ENCODE results near the gene PDE4D.

Gene PDE4D

DNA sequence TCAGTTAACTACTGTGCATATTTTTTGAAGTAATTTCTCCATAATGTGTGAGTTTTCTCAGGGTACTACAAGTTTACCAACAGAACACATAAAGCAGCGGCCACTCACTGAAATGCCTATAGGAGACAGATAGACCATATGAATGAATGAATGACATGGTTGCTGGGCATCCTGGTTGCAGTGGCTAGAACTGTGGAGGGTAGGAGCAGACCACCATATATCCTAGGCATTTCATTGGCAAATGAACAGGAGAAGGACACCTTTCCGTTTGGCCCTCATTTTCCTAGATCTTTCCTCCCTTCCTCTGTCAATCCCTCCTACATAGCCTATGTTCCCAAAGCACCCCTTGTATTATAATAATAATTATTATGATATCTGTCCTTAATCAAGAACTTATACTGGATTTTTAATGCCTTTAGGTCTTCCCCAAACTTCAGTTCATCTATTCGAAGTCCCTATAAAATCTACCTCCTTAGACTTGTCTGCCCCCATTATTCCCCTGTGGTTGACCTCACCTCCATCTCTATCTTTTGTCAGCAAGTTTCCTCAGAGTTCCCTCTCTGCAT lies 838.5 kb downstream of the PDE4D start:
- H3K27me3 ChIP-seq (ENCODE audit: control insufficient read depth, insufficient read depth, low read length, poor library complexity, severe bottlenecking) = no peaks in the 10 kb centered on the region
- no peak overlapping the region for H3K4me3 ChIP-seq (ENCODE audit: insufficient read depth, low read depth, low read length)
- no peak overlapping the region for H3K27ac ChIP-seq (ENCODE audit: insufficient read depth, low read depth, low read length, poor library complexity, severe bottlenecking)
- H3K9me3 ChIP-seq (ENCODE audit: control insufficient read depth, low read length) = no peaks in the 10 kb centered on the region
- WGBS, 2 experiments = 90 to 96% methylated on average over 3 of the region's 3 CpGs
- H3K36me3 ChIP-seq (ENCODE audit: control insufficient read depth, insufficient read depth, low read length) = no peaks in the 10 kb centered on the region
- H3K4me1 ChIP-seq (ENCODE audit: control insufficient read depth, insufficient read depth, low read length) = no peaks in the 10 kb centered on the region

DNA sequence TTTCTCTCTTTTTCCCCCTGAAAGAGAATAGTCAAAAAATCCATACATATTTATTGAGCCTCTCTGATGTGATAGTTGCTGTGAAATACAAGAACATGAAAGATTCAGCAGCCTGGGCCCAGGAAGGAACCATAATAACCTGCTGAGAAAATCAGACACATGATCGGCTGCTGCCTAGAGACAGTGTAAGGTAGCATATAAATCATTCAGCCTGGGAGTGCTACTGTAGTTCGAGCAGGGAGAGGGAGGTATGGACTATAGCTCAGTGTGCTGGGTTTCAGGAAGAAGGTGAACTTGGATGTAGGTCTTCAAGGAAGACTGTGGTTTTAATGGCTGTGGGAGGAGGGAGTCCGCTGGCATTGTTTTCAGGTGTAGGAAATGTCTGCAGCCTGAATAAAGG lies 841.6 kb downstream of the PDE4D start:
- H3K4me3 ChIP-seq (ENCODE audit: insufficient read depth, low read depth, low read length) = no peak overlapping the region
- 83 to 87% methylated on average over 3 of the region's 3 CpGs for WGBS, 2 experiments

DNA sequence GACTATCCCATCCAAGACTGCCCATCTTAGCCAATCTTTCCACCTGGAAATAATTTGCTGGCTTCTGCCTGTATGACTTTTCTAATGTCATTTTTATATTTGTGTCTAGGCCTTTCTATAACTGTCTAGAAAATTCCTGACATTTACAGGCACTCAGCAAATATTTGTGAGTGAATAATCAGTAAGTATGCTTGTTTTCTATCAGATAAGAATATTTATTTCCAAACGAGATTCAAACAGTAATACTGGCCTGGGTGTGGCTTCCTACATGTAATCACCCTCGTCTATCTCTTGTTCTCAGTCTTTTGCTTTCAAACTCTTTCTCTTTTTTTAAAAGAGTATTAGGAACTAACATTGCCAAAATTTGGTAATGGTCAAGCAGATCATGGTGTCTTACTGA lies 844.4 kb downstream of the PDE4D start:
- 87 to 100% methylated on average over 1 to 2 of the region's 2 CpGs for WGBS, 2 experiments
- no peaks in the 10 kb centered on the region for H3K9me3 ChIP-seq (ENCODE audit: control insufficient read depth, low read length)
- H3K4me3 ChIP-seq (ENCODE audit: insufficient read depth, low read depth, low read length) = no peak overlapping the region
- no peaks in the 10 kb centered on the region for H3K36me3 ChIP-seq (ENCODE audit: control insufficient read depth, insufficient read depth, low read length)
- H3K27me3 ChIP-seq (ENCODE audit: control insufficient read depth, insufficient read depth, low read length, poor library complexity, severe bottlenecking) = no peaks in the 10 kb centered on the region
- no peak overlapping the region for H3K27ac ChIP-seq (ENCODE audit: insufficient read depth, low read depth, low read length, poor library complexity, severe bottlenecking)
- no peaks in the 10 kb centered on the region for H3K4me1 ChIP-seq (ENCODE audit: control insufficient read depth, insufficient read depth, low read length)

More for the DNA sequence above, 841.6 kb downstream of the PDE4D start:
- H3K36me3 ChIP-seq (ENCODE audit: control insufficient read depth, insufficient read depth, low read length) = no peaks in the 10 kb centered on the region
- H3K9me3 ChIP-seq (ENCODE audit: control insufficient read depth, low read length) = no peaks in the 10 kb centered on the region
- H3K27me3 ChIP-seq (ENCODE audit: control insufficient read depth, insufficient read depth, low read length, poor library complexity, severe bottlenecking) = no peaks in the 10 kb centered on the region
- H3K27ac ChIP-seq (ENCODE audit: insufficient read depth, low read depth, low read length, poor library complexity, severe bottlenecking) = no peak overlapping the region
- no peaks in the 10 kb centered on the region for H3K4me1 ChIP-seq (ENCODE audit: control insufficient read depth, insufficient read depth, low read length)

DNA sequence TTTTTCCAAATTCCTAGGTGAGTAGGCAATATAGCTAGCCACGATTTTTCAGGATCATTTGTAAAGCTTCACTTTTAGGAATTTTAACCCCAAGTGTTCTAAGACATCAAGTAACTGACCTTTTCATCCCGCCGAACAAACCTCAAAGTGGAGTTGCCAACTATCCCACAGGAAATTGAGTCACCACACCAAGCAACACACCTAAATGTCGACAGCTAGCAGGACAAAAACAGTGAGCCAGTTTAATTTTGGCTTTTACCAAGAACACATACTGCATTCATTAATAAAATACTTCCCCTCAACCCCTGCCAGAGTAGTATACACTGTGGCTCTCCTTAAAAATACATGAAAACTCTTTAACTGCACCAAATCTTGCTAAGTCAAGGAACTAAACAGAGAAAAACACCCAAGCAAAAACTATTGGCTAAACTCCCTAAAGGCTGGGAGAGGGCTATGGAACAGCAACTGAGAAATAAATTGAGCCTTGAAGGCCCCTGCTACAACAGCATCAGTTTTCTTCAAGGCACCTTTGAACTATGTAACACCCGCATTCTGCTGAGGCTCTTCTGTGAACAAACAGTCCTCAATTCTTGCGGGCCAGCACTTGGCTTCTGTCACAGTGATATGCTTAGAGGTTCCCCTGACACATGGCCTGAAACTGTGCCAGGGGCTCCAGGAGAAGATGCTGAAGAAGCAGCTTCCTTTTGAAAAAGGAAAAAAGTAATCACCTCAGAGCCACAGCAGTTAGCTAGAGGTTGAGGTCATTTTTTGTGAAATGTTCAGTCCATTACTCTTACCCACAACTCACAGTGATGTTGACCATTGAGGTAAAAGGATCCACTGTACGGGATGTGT lies 851.1 kb downstream of the PDE4D start:
- Histone ChIP-seq H3K27me3 (ENCODE audit: control insufficient read depth, insufficient read depth, low read length, poor library complexity, severe bottlenecking) (peaks cover 43% of the 10 kb centered on the region), H3K27ac (ENCODE audit: insufficient read depth, low read depth, low read length, poor library complexity, severe bottlenecking) (no peak overlapping the region), H3K36me3 (ENCODE audit: control insufficient read depth, insufficient read depth, low read length) (no peaks in the 10 kb centered on the region), H3K9me3 (ENCODE audit: control insufficient read depth, low read length) (no peaks in the 10 kb centered on the region), H3K4me3 (ENCODE audit: insufficient read depth, low read depth, low read length) (no peak overlapping the region), H3K4me1 (ENCODE audit: control insufficient read depth, insufficient read depth, low read length) (no peaks in the 10 kb centered on the region)
- 80 to 86% methylated on average over 6 to 7 of the region's 7 CpGs for WGBS, 2 experiments

DNA sequence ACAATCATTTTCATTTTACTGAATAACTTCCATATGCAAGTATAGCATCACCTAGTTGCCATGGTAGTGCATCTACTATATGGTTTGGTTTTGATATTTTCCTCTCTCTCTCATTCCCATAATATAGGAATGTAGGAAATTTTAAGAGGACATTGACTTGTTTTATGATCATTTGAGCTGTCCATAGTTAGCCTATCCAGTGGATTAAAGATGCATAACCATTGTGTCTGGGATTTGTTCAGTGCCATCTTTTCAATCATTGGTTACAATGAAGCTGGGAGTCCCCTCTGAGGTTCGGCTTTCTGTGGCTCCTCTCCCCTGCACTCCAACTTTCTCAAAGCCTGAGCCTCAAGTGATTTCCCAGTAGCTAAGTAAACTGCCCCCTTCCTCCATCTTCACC lies 852.2 kb downstream of the PDE4D start:
- Histone ChIP-seq H3K36me3 (ENCODE audit: control insufficient read depth, insufficient read depth, low read length) (no peaks in the 10 kb centered on the region), H3K27ac (ENCODE audit: insufficient read depth, low read depth, low read length, poor library complexity, severe bottlenecking) (no peak overlapping the region), H3K4me1 (ENCODE audit: control insufficient read depth, insufficient read depth, low read length) (no peaks in the 10 kb centered on the region), H3K4me3 (ENCODE audit: insufficient read depth, low read depth, low read length) (no peak overlapping the region), H3K27me3 (ENCODE audit: control insufficient read depth, insufficient read depth, low read length, poor library complexity, severe bottlenecking) (peaks cover 52% of the 10 kb centered on the region), H3K9me3 (ENCODE audit: control insufficient read depth, low read length) (no peaks in the 10 kb centered on the region)
- 61 to 71% methylated on average over 1 of the region's 1 CpG for WGBS, 2 experiments

DNA sequence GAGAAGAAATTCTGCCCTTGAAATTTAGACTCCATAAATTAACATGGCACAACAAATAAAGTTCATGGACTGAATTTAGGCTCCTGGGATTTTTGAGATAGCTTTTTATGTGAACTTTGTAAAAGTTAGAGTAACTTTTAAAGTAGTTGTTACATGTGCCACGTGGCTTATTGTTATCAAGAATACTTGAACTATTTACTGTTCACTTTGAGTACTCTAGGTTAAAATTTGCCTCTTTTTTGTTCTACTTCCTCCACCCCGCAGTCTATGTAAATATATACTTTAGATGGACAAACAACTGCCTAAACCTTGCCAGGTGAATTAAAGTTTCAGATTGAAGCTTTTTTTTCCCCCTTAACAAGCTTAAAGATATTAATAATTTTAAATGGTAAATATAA lies 852.7 kb downstream of the PDE4D start:
- H3K4me1 ChIP-seq (ENCODE audit: control insufficient read depth, insufficient read depth, low read length) = no peaks in the 10 kb centered on the region
- H3K9me3 ChIP-seq (ENCODE audit: control insufficient read depth, low read length) = no peaks in the 10 kb centered on the region
- 82% methylated on average over 2 of the region's 2 CpGs; no CpG with 5 or more reads in 1 of the 2 experiments for WGBS, 2 experiments
- no peak overlapping the region for H3K27ac ChIP-seq (ENCODE audit: insufficient read depth, low read depth, low read length, poor library complexity, severe bottlenecking)
- no peaks in the 10 kb centered on the region for H3K36me3 ChIP-seq (ENCODE audit: control insufficient read depth, insufficient read depth, low read length)
- peaks cover 52% of the 10 kb centered on the region for H3K27me3 ChIP-seq (ENCODE audit: control insufficient read depth, insufficient read depth, low read length, poor library complexity, severe bottlenecking)
- no peak overlapping the region for H3K4me3 ChIP-seq (ENCODE audit: insufficient read depth, low read depth, low read length)

DNA sequence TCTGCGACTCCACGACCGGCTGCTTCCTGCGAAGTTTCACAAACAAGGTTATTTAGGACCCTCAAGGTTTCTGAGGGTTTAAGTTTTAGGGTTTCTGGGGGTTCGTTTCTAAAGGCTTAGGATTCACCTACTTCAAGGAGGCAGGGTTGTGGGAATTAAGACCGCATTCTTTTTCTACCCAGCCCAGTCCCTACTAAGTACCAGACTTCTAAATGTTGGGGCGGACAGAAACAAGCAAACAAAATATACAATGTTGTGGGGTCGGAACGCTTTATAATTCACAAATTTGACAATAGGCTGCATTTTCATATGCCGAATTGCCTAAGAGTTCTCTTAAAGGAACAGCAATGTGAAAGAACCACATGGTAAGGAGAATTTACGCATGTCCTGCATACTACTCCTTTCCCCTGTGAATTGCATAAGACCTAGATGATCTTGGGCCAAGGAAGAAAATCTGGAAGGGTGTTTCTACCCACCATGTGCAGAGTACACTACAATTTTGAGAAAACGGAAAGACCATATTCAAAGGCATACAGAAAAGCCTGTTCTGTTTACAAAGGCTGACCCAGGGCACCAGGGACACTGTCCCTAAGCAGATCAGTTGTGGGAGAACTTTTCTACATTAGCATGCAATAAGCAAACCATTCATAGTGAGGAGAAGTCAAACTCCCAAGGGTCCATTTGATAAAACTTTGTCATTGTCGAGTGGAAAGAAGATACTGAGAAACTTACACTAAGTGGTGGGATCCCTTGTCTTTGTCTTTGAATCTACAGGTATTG lies 853.3 kb downstream of the PDE4D start:
- 37% methylated on average over 13 of the region's 13 CpGs for WGBS, 2 experiments

DNA sequence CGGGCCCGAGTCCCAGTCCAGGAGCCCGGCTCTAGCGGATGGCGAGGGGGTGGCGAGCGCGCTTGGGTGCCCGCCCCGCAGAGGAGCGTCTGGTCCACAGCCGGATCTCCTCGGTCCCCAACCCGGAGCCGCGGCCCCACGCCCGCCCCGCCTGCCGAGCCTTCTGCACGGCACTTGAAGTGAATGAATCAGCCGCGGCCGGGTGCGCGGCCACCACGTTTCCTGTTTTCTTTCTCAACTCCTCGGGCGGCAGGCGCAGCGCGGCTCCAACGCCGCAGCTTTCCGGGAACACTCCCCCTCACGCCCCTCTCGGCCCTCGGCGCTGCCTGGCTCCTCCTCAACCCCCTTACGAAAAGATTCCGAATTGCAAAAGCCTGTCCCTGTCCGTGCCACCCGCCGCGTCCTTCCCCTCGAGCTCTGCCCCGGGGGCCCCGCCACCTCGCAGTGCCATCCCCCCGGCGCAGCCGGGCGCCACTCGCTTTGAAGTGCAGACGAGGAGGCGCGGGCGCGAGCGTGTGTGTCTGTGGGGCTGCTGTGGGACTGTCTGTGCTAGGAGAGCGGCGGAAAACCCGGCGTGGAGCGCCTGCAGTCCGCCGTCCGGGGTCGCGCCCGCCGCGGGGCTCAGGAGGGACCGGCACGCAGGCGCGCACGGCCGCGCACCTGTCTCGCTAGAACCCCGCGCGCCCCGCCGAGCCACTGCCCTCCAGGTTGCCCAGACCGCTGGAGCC lies 854.1 kb downstream of the PDE4D start:
- Histone ChIP-seq H3K9me3 (ENCODE audit: control insufficient read depth, low read length) (no peaks in the 10 kb centered on the region), H3K4me1 (ENCODE audit: control insufficient read depth, insufficient read depth, low read length) (no peaks in the 10 kb centered on the region), H3K27ac (ENCODE audit: insufficient read depth, low read depth, low read length, poor library complexity, severe bottlenecking) (no peak overlapping the region), H3K36me3 (ENCODE audit: control insufficient read depth, insufficient read depth, low read length) (no peaks in the 10 kb centered on the region), H3K4me3 (ENCODE audit: insufficient read depth, low read depth, low read length) (peak overlapping the region; percentile 59), H3K27me3 (ENCODE audit: control insufficient read depth, insufficient read depth, low read length, poor library complexity, severe bottlenecking) (peaks cover 52% of the 10 kb centered on the region)
- 0% methylated on average over 87 of the region's 87 CpGs for WGBS, 2 experiments

More for the DNA sequence above, 853.3 kb downstream of the PDE4D start:
- Histone ChIP-seq H3K4me3 (ENCODE audit: insufficient read depth, low read depth, low read length) (peak overlapping the region; percentile 59), H3K4me1 (ENCODE audit: control insufficient read depth, insufficient read depth, low read length) (no peaks in the 10 kb centered on the region), H3K27ac (ENCODE audit: insufficient read depth, low read depth, low read length, poor library complexity, severe bottlenecking) (no peak overlapping the region), H3K36me3 (ENCODE audit: control insufficient read depth, insufficient read depth, low read length) (no peaks in the 10 kb centered on the region), H3K9me3 (ENCODE audit: control insufficient read depth, low read length) (no peaks in the 10 kb centered on the region), H3K27me3 (ENCODE audit: control insufficient read depth, insufficient read depth, low read length, poor library complexity, severe bottlenecking) (peaks cover 52% of the 10 kb centered on the region)

DNA sequence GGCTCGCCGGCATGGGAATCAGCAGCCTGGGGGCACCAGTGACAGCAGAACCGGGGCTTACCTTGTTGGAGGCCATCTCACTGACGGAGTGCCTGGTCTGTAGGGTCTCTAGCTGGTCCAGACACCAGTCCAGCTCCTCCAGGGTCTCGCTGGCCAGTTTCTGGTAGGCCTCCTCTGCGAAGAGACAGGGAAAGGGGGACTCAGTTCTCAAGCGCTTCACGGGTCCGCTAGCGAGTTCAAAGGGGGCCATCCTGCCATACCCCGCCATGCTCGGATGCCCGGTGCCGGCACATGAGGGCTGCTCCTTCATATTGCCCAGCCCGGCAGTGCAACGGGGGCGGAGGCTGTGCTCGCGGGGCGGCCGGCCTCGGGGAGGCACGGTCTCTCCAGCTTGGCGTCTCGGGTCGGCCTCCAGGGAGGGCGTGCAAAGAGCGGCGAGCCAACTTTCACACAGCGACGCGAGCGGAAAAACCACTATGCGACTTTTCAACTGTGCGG lies 854.7 kb downstream of the PDE4D start:
- WGBS, 2 experiments = 1% methylated on average over 35 of the region's 35 CpGs
- no peaks in the 10 kb centered on the region for H3K4me1 ChIP-seq (ENCODE audit: control insufficient read depth, insufficient read depth, low read length)
- H3K27ac ChIP-seq (ENCODE audit: insufficient read depth, low read depth, low read length, poor library complexity, severe bottlenecking) = no peak overlapping the region
- no peaks in the 10 kb centered on the region for H3K36me3 ChIP-seq (ENCODE audit: control insufficient read depth, insufficient read depth, low read length)
- H3K9me3 ChIP-seq (ENCODE audit: control insufficient read depth, low read length) = no peaks in the 10 kb centered on the region
- peaks cover 52% of the 10 kb centered on the region for H3K27me3 ChIP-seq (ENCODE audit: control insufficient read depth, insufficient read depth, low read length, poor library complexity, severe bottlenecking)
- H3K4me3 ChIP-seq (ENCODE audit: insufficient read depth, low read depth, low read length) = peak overlapping the region; percentile 59
